ENCODE measurements around the gene SLC38A8. TPM values are rescaled to one million over a fixed set of nuclear protein-coding genes. Genes with fewer than 3 reads are reported as not detected.

SLC38A8 gene
- total RNA-seq, 1 donor from 2014 or later, result not detected

- Histone ChIP-seq H3K36me3 (no peaks in the 10 kb centered on the region), H3K4me3 (no peak overlapping the region), H3K27me3 (no peaks in the 10 kb centered on the region), H3K4me1 (no peaks in the 10 kb centered on the region), H3K27ac (no peak overlapping the region), H3K9me3 (peaks cover 0 to 15% of the 10 kb centered on the region in 2 donors)
- TF ChIP-seq CTCF (IDR thresholded peaks at IDR 0.05), result no peak
- no peak for DNase-seq (ENCODE audit: low spot score in 2 of 2)
- intact Hi-C loops (cut with DNase I), result no loop called here
Measured at GRCh38 chr16:84036982-84037425, 5.6 kb downstream of the SLC38A8 start.

GRCh38 chr16:84036131-84036530, 6.5 kb downstream of the SLC38A8 start:
- no peak for DNase-seq (ENCODE audit: low spot score in 2 of 2)
- TF ChIP-seq CTCF (IDR thresholded peaks at IDR 0.05), result no peak
- intact Hi-C loops (cut with DNase I), result no loop called here
- no peaks in the 10 kb centered on the region for H3K36me3 ChIP-seq
- no peak overlapping the region for H3K4me3 ChIP-seq
- no peak overlapping the region for H3K27ac ChIP-seq
- H3K4me1 ChIP-seq, result no peaks in the 10 kb centered on the region
- no peaks in the 10 kb centered on the region for H3K27me3 ChIP-seq
- H3K9me3 ChIP-seq, result peaks cover 0 to 15% of the 10 kb centered on the region in 2 donors

- Histone ChIP-seq H3K27ac (no peak overlapping the region), H3K36me3 (no peaks in the 10 kb centered on the region), H3K27me3 (no peaks in the 10 kb centered on the region), H3K4me1 (no peaks in the 10 kb centered on the region), H3K4me3 (no peak overlapping the region), H3K9me3 (peaks cover 0 to 15% of the 10 kb centered on the region in 2 donors)
- intact Hi-C loops (cut with DNase I), result no loop called here
- no peak for TF ChIP-seq CTCF (IDR thresholded peaks at IDR 0.05)
- DNase-seq (ENCODE audit: low spot score in 2 of 2), result no peak
Measured at GRCh38 chr16:84034516-84034915, 8.1 kb downstream of the SLC38A8 start.

GRCh38 chr16:84033251-84034195, 9.1 kb downstream of the SLC38A8 start:
- H3K4me3 ChIP-seq, result no peak overlapping the region
- H3K9me3 ChIP-seq, result peaks cover 0 to 15% of the 10 kb centered on the region in 2 donors
- DNase-seq (ENCODE audit: low spot score in 2 of 2), result no peak
- intact Hi-C loops (cut with DNase I), result no loop called here
- H3K27me3 ChIP-seq, result no peaks in the 10 kb centered on the region
- H3K27ac ChIP-seq, result no peak overlapping the region
- no peak for TF ChIP-seq CTCF (IDR thresholded peaks at IDR 0.05)
- no peaks in the 10 kb centered on the region for H3K36me3 ChIP-seq
- no peaks in the 10 kb centered on the region for H3K4me1 ChIP-seq

- H3K36me3 ChIP-seq, result no peaks in the 10 kb centered on the region
- no peaks in the 10 kb centered on the region for H3K27me3 ChIP-seq
- DNase-seq (ENCODE audit: low spot score in 2 of 2), result no peak
- intact Hi-C loops (cut with DNase I), result no loop called here
- peaks cover 0 to 15% of the 10 kb centered on the region in 2 donors for H3K9me3 ChIP-seq
- no peak for TF ChIP-seq CTCF (IDR thresholded peaks at IDR 0.05)
- no peaks in the 10 kb centered on the region for H3K4me1 ChIP-seq
- no peak overlapping the region for H3K27ac ChIP-seq
- no peak overlapping the region for H3K4me3 ChIP-seq
Measured at GRCh38 chr16:84032458-84033178, 10.0 kb downstream of the SLC38A8 start.

All from ascending aorta (tissue), 2 donors.